ENCODE measurements around the gene LYSMD4.

LYSMD4 gene

DNA sequence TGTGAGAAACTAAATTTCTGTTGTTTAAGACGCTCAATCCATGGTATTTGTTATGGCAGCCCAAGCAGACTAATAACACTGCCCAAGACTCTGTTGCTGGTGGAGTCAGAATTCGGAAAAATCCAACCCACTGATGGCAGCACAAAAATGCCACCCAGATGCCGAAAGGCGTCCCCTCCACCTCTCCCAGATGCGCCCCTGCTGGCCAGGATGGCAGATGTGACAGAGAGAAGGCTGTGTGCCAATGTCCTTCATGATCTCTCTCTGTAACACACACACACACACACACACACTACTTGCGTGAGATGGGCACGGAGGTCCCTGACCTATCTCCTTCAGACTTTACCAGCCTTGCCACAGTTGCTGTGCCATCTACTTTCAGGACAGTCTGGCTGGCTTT is 10.9 kb upstream of the LYSMD4 start:
- Histone ChIP-seq H3K27me3 (no peaks in the 10 kb centered on the region), H3K4me1 (ENCODE audit: control insufficient read depth in 1 of 2, insufficient read depth in 1 of 2, low read depth in 1 of 2, low read length in 1 of 2) (peaks cover 2% of the 10 kb centered on the region in 2 experiments), H3K9me3 (no peaks in the 10 kb centered on the region), H3K4me3 (ENCODE audit: low read depth in 1 of 2, low read length in 1 of 2) (no peak overlapping the region), H3K36me3 (no peaks in the 10 kb centered on the region), H3K27ac (no peak overlapping the region)
- TF ChIP-seq, protein P1, sequence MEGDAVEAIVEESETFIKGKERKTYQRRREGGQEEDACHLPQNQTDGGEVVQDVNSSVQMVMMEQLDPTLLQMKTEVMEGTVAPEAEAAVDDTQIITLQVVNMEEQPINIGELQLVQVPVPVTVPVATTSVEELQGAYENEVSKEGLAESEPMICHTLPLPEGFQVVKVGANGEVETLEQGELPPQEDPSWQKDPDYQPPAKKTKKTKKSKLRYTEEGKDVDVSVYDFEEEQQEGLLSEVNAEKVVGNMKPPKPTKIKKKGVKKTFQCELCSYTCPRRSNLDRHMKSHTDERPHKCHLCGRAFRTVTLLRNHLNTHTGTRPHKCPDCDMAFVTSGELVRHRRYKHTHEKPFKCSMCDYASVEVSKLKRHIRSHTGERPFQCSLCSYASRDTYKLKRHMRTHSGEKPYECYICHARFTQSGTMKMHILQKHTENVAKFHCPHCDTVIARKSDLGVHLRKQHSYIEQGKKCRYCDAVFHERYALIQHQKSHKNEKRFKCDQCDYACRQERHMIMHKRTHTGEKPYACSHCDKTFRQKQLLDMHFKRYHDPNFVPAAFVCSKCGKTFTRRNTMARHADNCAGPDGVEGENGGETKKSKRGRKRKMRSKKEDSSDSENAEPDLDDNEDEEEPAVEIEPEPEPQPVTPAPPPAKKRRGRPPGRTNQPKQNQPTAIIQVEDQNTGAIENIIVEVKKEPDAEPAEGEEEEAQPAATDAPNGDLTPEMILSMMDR (IDR thresholded peaks at IDR 0.05), result no peak

DNA sequence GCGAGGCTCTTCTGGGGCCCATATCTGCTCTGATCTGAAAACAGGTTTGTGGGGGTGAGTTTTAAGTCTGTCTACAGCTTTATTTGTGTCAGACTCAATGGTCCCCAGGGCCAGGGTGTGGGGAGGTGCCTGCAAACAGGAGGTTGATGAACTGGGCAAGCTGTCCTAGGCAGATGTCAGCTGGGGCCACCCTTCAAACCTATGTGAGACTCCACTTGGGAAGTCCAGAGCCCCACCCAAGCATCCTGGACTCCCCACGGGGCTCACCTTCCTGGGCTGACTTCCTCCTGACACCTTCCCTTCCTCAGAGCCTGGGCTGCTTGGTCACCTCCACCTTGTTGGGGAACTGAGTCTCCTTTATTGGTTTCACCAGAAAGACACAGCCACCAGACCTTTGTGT is 8.6 kb upstream of the LYSMD4 start:
- Histone ChIP-seq H3K36me3 (no peaks in the 10 kb centered on the region), H3K27ac (no peak overlapping the region), H3K4me1 (ENCODE audit: control insufficient read depth in 1 of 2, insufficient read depth in 1 of 2, low read depth in 1 of 2, low read length in 1 of 2) (peaks cover 15 to 17% of the 10 kb centered on the region in 2 experiments), H3K27me3 (no peaks in the 10 kb centered on the region), H3K4me3 (ENCODE audit: low read depth in 1 of 2, low read length in 1 of 2) (no peak overlapping the region), H3K9me3 (no peaks in the 10 kb centered on the region)
- TF ChIP-seq, protein P1 (IDR thresholded peaks at IDR 0.05), result no peak

DNA sequence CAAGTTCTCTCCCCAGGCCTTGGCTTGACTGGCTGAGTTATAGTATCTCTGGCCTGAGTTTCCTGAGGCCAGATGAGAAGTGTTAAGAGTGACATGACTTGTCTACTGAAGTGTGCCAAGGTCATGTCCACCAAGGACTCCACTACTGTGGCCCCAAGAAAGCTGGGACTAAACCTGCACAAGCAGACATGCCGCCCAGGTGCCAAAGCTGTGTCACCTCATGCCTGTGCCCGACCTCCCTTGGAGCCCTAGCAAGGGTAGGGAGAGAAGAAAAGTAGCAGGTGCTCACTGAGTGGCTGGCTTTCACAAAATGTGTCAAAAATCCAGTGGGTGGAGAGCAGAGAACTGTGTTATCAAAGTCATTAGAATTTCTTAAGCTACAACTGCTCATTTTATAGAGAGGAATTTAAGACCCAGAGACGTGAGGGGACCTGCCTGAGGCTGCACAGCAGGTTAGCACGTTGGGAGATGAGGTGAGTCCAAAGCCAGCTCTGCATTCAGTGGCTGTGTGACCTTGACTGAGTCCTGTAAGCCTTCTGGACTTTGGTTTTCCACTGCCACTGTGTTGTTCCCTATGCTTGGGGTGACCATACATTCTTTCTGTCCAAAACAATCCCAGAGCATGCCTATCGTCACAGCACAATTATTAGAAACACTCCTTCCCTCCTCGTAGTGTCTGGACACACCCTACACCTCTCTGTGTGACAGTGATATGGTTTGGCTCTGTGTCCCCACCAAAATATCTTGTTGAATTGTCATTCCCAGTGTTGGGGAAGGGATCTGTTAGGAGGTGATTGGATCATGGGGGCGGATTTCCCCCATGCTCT is 5.0 kb upstream of the LYSMD4 start:
- Histone ChIP-seq H3K27ac (no peak overlapping the region), H3K4me1 (ENCODE audit: control insufficient read depth in 1 of 2, insufficient read depth in 1 of 2, low read depth in 1 of 2, low read length in 1 of 2) (peaks cover 20 to 21% of the 10 kb centered on the region in 2 experiments), H3K36me3 (no peaks in the 10 kb centered on the region), H3K4me3 (ENCODE audit: low read depth in 1 of 2, low read length in 1 of 2) (no peak overlapping the region), H3K9me3 (no peaks in the 10 kb centered on the region), H3K27me3 (no peaks in the 10 kb centered on the region)
- TF ChIP-seq, protein P1 (IDR thresholded peaks at IDR 0.05), result no peak

DNA sequence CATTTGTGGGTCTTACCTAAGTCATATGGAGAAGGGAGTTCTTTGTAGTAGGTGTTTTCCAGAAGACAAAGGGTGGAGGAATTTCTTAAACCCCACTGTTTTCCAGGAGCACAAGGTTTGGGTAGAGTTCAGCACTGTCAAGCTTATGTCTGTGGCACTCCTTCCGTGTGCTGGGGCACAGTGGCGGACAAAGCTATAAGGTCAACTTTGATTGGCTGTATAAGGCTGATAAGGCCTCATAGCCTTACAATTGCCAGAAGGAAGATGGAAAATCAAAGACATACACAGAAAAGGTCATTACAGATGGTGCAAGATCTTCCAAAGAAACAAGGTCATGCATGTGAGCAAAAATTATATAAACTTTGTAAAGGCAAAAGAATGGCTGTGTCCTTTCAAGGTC is 3.5 kb upstream of the LYSMD4 start:
- Histone ChIP-seq H3K4me1 (ENCODE audit: control insufficient read depth in 1 of 2, insufficient read depth in 1 of 2, low read depth in 1 of 2, low read length in 1 of 2) (peaks cover 29 to 30% of the 10 kb centered on the region in 2 experiments), H3K9me3 (no peaks in the 10 kb centered on the region), H3K4me3 (ENCODE audit: low read depth in 1 of 2, low read length in 1 of 2) (no peak overlapping the region), H3K36me3 (no peaks in the 10 kb centered on the region), H3K27me3 (peaks cover 13% of the 10 kb centered on the region), H3K27ac (no peak overlapping the region)
- TF ChIP-seq, protein P1 (IDR thresholded peaks at IDR 0.05), result no peak

DNA sequence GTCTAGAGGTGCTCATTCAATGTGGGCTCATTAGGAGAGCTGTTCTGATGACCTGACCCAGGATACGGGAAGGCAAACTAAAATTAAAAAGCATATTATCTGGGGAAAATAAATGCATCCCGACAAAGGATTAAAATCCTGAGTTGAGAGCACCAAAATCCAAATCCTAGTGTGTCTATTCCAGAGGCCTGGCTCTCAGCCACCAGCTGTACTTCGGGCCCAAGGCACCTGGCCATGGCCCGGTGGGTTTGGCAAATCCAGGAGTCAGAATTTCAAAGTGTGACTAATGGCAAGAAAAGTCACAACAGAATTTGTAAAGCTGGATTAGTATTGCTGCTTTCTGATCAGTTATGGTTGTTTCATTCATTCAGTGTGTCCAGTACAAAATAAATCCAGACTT is 2.6 kb upstream of the LYSMD4 start:
- TF ChIP-seq, protein P1 (IDR thresholded peaks at IDR 0.05), result no peak
- H3K27ac ChIP-seq, result no peak overlapping the region
- H3K36me3 ChIP-seq, result no peaks in the 10 kb centered on the region
- peaks cover 17% of the 10 kb centered on the region for H3K27me3 ChIP-seq
- no peaks in the 10 kb centered on the region for H3K9me3 ChIP-seq
- H3K4me1 ChIP-seq (ENCODE audit: control insufficient read depth in 1 of 2, insufficient read depth in 1 of 2, low read depth in 1 of 2, low read length in 1 of 2), result peaks cover 29 to 30% of the 10 kb centered on the region in 2 experiments
- H3K4me3 ChIP-seq (ENCODE audit: low read depth in 1 of 2, low read length in 1 of 2), result no peak overlapping the region
